NCI-H2081 (cell line): ENCODE data around the gene USP19.

Source experiments
- DNase-seq, 2 experiments: peaks; one replicate each; lab custom pipeline; 2025; lab: John Stamatoyannopoulos, UW

USP19 gene

DNA sequence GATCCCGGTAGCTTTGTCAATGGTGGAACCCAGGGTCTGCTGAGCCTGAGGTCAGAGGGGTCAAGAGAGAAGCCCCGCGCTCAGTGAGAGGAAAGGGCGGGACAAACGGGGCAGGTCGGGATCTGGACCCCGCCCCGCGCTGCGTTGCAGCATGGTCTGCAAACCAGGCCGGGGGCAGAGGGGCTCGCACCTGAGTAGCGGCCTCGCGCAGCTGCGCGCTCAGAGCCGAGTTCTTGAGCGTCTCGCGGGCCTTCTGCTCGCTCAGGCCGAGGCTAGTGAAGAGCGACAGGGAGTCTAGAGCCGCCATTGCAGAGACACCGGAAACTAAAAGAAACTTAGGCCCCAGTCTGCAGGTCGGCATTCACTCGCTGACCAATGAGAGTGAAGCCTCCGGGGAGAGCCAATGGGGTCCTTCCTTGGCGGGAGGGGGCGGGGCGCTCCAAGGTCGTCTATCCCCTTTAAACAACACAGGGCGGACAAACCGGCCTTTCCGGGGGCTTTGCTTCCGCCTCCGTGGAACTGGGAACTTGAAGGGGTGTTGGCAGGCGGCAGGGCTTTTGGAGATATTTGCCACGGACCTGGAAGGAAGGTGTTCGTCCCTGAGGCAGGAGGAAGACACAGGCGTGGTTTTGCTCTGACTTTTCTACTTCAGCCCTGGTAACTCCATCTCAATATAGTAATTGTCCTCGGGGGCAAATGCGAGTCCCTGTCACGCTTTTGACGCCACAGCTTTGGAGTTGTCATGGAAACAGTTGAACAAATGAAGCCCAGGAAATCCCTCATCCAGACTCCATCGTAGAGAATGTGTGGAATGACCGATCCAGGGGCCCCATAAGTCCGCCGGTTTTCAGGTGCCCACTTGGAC is 16.0 kb downstream of the USP19 start, which contains the start of gene QARS1:
QARS1 (minus strand) TSS at position 331 of the 865 bp plus-strand sequence; CDS start at position 307, 24 bp downstream.
- peak; percentile 73 to 88 for DNase-seq

DNA sequence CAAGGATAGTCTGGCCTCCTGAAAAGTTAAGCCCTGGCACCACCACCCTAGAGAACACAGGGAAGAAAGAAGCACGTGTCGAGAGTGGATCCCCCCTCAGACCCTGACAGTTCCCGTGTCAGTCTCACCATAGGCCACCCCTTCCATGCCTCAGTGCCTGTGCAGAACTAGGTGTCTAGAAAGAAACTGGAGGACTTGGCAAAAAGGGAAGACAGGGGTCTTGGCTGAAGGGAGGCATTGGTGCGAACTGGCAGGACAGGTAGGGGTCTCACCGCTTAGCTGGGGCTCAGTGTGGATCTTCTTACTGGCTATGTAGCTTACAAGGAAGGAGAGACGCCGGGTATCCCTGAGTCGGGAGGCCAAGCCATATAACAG is 16.6 kb downstream of the USP19 start:
- no peak for DNase-seq

DNA sequence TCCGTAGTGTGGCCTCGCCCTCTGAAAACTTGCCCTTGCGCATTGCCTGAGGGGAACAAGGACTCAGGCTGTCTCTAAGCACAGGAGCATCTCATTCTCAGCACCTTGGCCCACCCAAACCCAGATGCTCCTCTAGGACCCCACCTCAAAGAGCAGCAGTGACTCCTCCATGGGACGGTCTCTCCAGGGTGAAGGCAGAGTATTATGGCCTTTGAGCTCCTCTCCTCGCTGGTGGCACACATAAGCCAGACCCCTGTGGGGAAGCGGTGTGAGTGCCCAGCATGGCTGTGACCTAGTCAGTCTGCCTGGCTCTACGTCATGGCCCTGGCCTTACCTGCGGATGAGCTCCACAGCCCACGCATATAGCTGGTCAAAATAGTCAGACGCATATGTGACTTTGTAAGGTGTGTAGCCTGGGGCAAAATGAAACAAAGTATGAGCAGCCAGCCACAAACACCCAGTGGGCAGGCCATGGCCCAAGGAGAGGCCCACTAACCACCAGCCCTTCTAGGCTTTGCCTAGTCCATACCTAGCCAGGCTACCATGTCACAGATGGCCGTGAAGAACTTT is 20.5 kb downstream of the USP19 start:
- DNase-seq = no peak

DNA sequence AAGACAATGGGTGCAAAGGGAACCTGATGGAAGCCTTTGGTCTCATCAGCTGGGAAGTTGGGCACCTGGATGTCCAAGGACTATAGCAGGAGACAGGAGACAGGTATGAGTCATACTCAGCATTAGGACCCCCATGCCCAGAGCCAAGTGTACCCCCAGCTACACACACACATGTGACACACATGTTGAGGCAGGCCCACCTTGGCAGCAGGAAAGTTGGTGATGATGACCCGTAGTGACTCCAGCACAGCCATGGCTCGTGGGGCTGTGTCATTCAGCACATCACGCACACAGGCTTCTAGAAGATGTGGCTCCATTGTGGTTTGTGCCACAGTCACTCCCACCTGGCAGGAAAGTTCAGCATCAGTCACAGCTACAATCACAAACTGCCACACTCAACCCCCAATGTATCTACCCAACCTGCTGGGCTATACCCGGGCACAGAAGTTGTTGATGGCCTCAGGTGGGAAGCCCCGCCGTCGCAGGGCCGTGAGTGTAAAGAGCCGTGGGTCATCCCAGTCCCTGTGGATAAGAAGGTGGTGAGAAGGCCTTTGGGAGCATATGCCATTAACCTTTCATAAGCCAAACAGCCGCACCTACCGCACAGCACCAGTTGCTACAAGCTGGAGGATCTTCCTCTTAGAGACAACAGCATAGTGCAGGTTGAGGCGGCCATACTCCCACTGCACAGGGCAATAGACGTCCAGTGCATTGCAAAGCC is 21.6 kb downstream of the USP19 start:
- no peak for DNase-seq

DNA sequence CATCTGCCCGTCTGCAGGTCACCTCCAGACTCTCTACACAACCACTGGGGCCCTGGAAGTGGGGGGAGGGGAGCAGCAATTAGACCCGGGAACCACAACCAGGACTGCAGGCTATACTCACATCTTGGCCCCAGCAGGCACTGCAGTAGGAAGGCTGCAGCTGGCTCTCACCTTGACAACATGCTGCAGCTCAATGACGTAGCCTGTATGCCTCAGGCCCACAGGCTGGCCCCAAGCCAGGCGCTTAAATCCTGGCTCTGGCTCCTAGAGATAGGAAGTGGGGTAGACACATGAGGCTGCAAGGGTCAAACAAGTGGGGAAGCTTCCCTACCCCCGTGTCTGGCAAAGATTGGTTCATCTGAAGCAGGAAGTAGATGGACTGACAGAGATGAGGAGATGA is 22.2 kb downstream of the USP19 start:
- DNase-seq = peak; percentile 31 to 68

DNA sequence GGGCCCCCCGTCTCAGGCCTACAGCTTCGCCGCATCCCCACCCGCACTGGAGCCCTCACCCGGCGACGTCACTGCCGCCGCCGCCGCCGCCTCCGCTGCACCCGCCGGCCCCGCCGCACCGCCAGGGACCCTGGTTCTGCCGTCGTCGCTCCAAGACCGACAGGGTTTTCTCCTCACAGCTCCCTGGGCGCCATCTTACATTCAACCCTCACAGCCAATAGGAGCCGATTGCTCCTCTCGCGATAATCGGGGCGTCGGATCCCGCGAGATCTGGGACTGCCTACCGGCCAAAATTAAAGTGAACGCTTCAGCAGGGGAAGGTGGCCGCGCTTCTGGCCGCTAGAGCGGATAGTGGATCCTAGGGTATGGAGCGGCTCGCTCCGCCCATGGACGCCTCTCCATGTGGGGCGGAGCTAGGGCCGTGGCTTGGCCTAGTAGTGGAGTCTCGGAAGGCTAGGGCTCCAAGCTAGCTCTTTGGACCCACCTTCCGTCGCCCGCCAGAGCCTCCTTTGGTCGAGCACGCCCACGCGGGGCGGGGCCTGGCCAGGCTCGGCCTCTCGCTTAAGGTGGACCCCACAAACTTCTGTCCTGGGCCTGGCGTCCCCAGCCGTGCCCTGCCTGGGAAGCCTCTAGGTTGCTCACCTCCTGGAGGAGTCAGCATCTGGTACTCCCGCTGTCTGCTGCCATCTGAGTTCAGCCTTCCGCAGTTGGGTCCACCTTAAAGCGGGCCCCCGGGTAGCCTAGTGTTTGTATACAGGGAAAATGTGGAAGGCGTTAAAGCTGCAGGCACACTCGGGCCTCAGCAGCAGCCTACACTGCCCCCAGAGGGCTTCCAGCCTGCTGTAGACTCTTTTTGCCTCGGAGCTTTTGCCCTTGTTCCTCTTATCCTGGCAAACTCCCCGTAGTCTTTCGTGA is 26.5 kb downstream of the USP19 start, which contains the start of gene QRICH1:
QRICH1 (minus strand) TSS at position 219 of the 915 bp plus-strand sequence. CDS start 17,054 bp downstream, outside the sequence.
- DNase-seq = peak; percentile 95 to 96

DNA sequence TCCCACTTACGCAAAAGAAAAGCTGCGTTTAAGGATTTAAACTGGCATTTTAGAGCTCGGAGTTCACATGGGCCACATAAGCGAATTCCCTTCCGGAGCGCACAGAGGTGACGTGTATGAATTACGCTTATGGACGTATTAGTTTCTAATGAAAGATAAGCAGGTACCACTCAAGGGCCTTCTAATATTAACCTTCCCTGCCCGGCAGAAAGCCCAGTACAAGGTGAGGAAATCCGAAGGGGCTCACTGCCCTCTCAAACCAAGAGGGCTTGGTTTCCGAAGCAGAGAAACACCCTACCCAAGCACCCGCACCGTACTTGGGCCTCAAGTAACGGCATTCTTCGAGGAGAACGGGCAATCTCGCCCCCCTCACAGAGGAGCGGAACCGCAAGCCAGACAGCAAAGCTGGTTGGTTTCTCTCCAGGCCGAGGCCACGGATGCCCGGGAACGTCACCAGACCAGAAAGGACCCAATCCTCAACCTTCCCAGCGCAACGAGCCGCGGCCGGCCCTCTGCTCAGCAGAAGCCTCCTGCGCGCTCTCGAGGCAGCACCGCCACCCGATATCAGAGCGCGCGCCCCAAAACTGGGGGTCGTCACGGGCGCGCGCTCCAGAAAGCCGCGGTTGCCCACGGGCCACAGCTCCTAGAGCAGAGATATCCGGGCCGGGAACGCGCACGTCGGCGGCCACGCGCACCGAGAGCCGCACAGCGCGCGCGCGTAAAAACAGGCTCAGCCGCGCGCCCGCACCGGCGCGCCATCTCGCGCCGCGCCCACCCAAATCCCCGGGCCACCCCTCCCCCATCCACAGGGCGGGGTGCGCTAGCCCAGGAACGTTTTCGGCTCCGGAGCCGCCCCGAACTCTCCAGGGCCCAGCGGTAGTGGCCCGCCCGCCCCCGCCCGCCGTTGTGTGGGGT is 27.4 kb downstream of the USP19 start:
- peak; percentile 24 to 63 for DNase-seq

DNA sequence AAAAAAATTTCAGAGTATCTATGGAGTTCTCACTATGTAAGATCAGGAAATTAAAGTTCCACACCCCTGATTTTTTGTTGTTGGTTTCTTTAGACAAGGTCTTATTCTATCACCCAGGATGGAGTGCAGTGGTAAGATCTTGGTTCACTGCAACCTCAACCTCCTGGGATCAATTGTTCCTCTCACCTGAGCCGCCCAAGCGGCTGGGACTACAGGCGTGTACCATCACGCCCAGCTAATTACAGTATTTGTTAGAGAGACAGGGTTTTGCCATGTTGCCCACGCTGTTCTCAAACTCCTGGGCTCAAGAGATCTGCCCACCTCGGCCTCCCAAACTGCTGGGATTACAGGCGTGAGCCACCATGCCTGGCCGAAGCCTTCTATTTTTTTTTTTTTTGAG is 39.2 kb downstream of the USP19 start:
- no peak for DNase-seq

DNA sequence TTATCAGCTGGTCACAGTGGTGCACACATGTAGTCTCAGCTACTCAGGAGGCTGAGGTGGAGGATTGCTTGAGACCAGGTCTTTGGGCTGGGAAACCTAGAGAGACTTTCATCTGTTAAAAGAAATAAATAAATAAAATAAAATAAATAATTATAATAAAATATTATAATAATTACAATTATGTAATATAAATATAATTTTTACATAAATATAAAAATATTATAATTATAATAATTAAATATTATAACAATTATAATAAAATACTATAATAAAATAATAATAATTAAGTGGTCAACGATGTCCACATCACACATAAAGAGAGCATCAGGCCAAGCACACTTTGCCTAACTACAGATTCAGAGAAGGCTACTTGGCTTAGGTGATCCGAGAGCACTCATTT is 41.4 kb downstream of the USP19 start:
- no peak for DNase-seq

DNA sequence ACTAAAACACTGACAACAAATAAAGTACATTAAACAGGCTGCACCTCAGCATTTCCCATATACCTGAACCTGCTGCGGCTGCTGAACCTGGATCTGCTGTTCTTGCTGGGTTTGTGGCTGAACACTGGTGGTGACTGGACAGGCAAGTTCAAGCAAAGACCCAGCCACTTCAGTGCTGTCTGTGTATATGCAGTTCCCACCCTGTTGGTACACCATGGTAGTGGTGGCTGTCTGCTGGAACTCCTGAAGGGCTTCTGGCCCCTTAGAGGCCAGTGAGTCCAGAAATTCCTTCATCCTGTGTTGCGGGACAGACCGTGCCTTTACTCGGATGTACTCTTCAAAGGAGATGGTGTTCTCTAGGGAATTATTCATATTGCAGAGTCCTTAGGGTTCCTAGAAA is 44.0 kb downstream of the USP19 start:
- DNase-seq = no peak

DNA sequence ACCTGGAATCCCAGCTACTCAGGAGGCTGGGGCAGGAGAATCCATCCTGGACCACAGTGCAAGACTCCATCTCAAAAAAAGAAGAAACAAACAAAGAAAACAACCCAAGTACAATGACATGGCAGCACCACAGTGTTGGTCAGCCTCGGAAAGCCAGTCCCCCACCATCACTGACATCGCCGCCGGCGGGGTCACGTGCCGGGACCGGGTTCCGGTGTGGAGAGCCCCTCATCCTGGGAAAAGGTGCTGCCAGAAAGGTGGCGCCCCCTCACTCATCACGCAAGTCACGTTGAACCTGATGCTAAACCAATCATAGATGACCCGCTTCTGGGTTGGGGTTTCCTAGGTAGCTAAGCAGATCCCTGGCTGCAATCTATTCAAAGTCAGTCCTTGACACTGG is 44.5 kb downstream of the USP19 start:
- DNase-seq = no peak
